ENCODE results near the gene ASB15.
A peak's percentile ranks its signal among the peaks of the same experiment; 100 is the strongest.

DNA sequence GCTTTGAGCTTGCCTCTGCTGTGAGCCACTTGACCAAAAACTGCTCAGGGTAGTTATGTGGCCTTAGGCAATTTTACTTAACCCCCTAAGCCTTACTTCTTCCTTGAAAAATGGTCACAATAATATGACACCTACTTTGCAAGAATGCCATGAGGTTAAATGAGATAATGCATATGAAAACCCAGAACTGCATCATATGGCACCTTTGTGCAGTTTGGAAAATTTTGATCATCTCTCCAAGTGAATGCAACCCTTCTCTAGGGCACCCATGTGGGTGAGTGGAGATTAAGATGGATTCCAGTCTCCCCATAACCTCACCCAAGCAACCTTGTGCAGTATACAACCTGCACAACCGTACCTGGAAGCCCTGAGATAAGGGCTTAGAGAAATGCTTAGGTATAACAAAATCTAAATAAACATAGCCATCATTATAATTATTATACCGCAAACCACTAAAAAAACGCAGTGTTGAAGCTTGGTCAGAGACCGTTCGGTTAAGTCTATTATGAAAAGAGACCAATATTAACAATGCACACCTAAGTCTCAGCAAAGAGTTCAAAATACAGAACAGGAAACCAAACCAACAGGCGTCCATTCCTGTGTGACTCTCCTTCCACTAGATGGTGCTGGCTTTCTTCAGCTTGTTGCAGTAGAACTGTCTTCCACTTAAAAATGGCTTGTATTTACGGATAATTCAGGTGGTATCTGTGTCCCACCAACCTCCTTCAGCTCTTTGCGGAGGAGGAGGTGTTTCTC, 21.0 kb upstream of the ASB15 start:
- TF ChIP-seq, protein P1, sequence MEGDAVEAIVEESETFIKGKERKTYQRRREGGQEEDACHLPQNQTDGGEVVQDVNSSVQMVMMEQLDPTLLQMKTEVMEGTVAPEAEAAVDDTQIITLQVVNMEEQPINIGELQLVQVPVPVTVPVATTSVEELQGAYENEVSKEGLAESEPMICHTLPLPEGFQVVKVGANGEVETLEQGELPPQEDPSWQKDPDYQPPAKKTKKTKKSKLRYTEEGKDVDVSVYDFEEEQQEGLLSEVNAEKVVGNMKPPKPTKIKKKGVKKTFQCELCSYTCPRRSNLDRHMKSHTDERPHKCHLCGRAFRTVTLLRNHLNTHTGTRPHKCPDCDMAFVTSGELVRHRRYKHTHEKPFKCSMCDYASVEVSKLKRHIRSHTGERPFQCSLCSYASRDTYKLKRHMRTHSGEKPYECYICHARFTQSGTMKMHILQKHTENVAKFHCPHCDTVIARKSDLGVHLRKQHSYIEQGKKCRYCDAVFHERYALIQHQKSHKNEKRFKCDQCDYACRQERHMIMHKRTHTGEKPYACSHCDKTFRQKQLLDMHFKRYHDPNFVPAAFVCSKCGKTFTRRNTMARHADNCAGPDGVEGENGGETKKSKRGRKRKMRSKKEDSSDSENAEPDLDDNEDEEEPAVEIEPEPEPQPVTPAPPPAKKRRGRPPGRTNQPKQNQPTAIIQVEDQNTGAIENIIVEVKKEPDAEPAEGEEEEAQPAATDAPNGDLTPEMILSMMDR (IDR thresholded peaks at IDR 0.05; ENCODE audit: borderline replicate concordance, extremely low read depth, low read length, poor library complexity, severe bottlenecking), result peak; percentile 82
- no peak for TF ChIP-seq EZH2 (IDR thresholded peaks at IDR 0.05; ENCODE audit: borderline replicate concordance, low read depth, low read length, severe bottlenecking)
